HepG2 (cell line): ENCODE results near the gene HPCAL1. TPM values are rescaled to one million over a fixed set of nuclear protein-coding genes. Genes with fewer than 3 reads are reported as not detected.

Source experiments
- AKNA ChIP-seq: sonication (generic); formaldehyde crosslinking; IDR thresholded peaks from 2 replicates; pipeline ENCODE4 v1.4.0; 2020; ENCODE audit warnings: missing genetic modification reagents, borderline replicate concordance
- CEBPZ ChIP-seq: IDR thresholded peaks from 2 replicates; pipeline ENCODE4 v1.6.1; 2012; ENCODE audit warnings: low read length, improper control_type of control experiment
- KDM6A ChIP-seq: IDR thresholded peaks from 2 replicates; pipeline ENCODE4 v1.6.1; 2016; ENCODE audit warnings: low read depth
- MIXL1 ChIP-seq: IDR thresholded peaks from 2 replicates; pipeline ENCODE4 v1.6.1; 2016
- NFAT5 ChIP-seq: sonication (generic); formaldehyde crosslinking; IDR thresholded peaks from 2 replicates; pipeline ENCODE4 v1.4.0; 2020; ENCODE audit warnings: missing genetic modification reagents
- PHB2 ChIP-seq: fragments of 450-650 bp; IDR thresholded peaks from 2 replicates; pipeline ENCODE4 v1.6.1; 2018; ENCODE audit not compliant: partially characterized antibody
- SKI ChIP-seq: fragments of 450-650 bp; IDR thresholded peaks from one replicate; pipeline ENCODE4 v1.6.1; 2018; ENCODE audit warnings: mild to moderate bottlenecking; ENCODE audit not compliant: partially characterized antibody
- ZKSCAN8 ChIP-seq: IDR thresholded peaks from 2 replicates; pipeline ENCODE4 v1.6.1; 2016; ENCODE audit warnings: borderline replicate concordance, missing genetic modification reagents, missing compliant biosample characterization
- ZNF350 ChIP-seq: sonication (generic); formaldehyde crosslinking; IDR thresholded peaks from 2 replicates; pipeline ENCODE4 v1.4.0; 2020; ENCODE audit warnings: mild to moderate bottlenecking, low read depth, missing genetic modification reagents, borderline replicate concordance
- ZNF354B ChIP-seq: sonication (generic); formaldehyde crosslinking; IDR thresholded peaks from 2 replicates; pipeline ENCODE4 v1.8.0; 2022; ENCODE audit warnings: mild to moderate bottlenecking, missing genetic modification reagents
- ZNF609 ChIP-seq: sonication (generic); formaldehyde crosslinking; IDR thresholded peaks from 2 replicates; pipeline ENCODE4 v1.4.0; 2020; ENCODE audit warnings: mild to moderate bottlenecking, missing genetic modification reagents, borderline replicate concordance
- polyA plus RNA-seq, 8 experiments: library from polyadenylated mRNA; depleted of rRNA in 3 of 8; stranded (reverse) in 7 of 8; unstranded in 1 of 8; fragments of >200 nt; fragmentation: Illumina TruSeq in 4 of 8; extraction: Trizol in 4 of 8; gene quantifications; 2 replicates each; pipeline versions ENCODE4 v1.2.1 to v1.2.3, GENCODE V29; 2011 to 2016; ENCODE audit warnings: low read depth in 4 of 8, missing spikeins in 1 of 8, mixed read lengths in 1 of 8; ENCODE audit not compliant: insufficient read depth in 1 of 8
- total RNA-seq, 5 experiments: library from RNA; depleted of rRNA; stranded (reverse); fragments of >200 nt; fragmentation: Illumina TruSeq; extraction: Trizol; gene quantifications; 2 replicates each; pipeline ENCODE4 v1.2.3, GENCODE V29; 2016; ENCODE audit warnings: low read depth in 1 of 5

Gene HPCAL1
- total and polyA plus RNA-seq, 2 of the 13 experiments (the other 11 are each of a cell fraction or from before 2014, with no cell fraction given) = 29.5 to 29.9 TPM

- no peak for TF ChIP-seq NFAT5
- TF ChIP-seq CEBPZ = no peak
- no peak for TF ChIP-seq KDM6A (CRISPR knock-in tag)
- no peak for TF ChIP-seq AKNA (CRISPR knock-in tag)
- no peak for TF ChIP-seq SKI
- TF ChIP-seq MIXL1 (CRISPR knock-in tag) = no peak
- no peak for TF ChIP-seq ZNF609 (CRISPR knock-in tag)
- TF ChIP-seq PHB2 = no peak
- no peak for TF ChIP-seq ZKSCAN8 (CRISPR knock-in tag)
- no peak for TF ChIP-seq ZNF354B (CRISPR knock-in tag)
- TF ChIP-seq ZNF350 (CRISPR knock-in tag) = peak; percentile 35; the same call in 1 of the 2 replicates
Measured at GRCh38 chr2:10303181-10303693, 533 bp downstream of the HPCAL1 start (continued).
